ENCODE data around the gene MZT2A.

- TF ChIP-seq CTCF (conservative IDR thresholded peaks at IDR 0.05; ENCODE audit: low read length) (no peak), EZH2phosphoT487 (IDR thresholded peaks at IDR 0.05; ENCODE audit: borderline replicate concordance) (no peak)
Observed at GRCh38 chr2:131488306-131489205, 3.6 kb downstream of the MZT2A start.

Data from Loucy (cell line).